SU-DHL-6 (cell line): ENCODE measurements around the gene ZMIZ1.

Experiments used
- H2AFZ ChIP-seq: fragments of 200-600 bp; sonication (generic); 2 replicates; pipeline ENCODE4 v1.6.1; 2014; ENCODE audit warnings: low read depth, mild to moderate bottlenecking, moderate library complexity, mixed read lengths, antibody characterized with exemption, low read length; ENCODE audit not compliant: severe bottlenecking
- H3F3A ChIP-seq: fragments of 200-600 bp; shearing (Covaris generic); 2 replicates; pipeline ENCODE4 v1.6.0; 2016; ENCODE audit warnings: antibody characterized with exemption, mild to moderate bottlenecking; ENCODE audit not compliant: insufficient read depth
- H3K27ac ChIP-seq: fragments of 200-600 bp; sonication (generic); 2 replicates; pipeline ENCODE4 v1.5.1; 2016; ENCODE audit warnings: low read depth, mild to moderate bottlenecking, low read length, moderate library complexity, mixed read lengths
- H3K27me3 ChIP-seq: fragments of 200-600 bp; sonication (generic), shearing (Covaris generic); 2 replicates; pipeline ENCODE4 v1.6.0; 2014; ENCODE audit warnings: mild to moderate bottlenecking, low read length
- H3K36me3 ChIP-seq: fragments of 200-600 bp; sonication (generic); 2 replicates; pipeline ENCODE4 v1.6.1; 2014; ENCODE audit warnings: mild to moderate bottlenecking, low read length, mixed read lengths
- H3K4me2 ChIP-seq: fragments of 300-600, 200-600 bp; shearing (Covaris generic), sonication (generic); 2 replicates; pipeline ENCODE4 v1.6.0; 2014; ENCODE audit warnings: low read length, low read depth, mild to moderate bottlenecking; ENCODE audit not compliant: poor library complexity, severe bottlenecking
- H3K4me3 ChIP-seq: fragments of 200-600 bp; sonication (generic); 2 replicates; pipeline ENCODE4 v1.5.1; 2014; ENCODE audit warnings: antibody characterized with exemption, low read length, mild to moderate bottlenecking, mixed read lengths; ENCODE audit not compliant: insufficient read depth, poor library complexity, severe bottlenecking
- H3K79me2 ChIP-seq: fragments of 200-600 bp; sonication (generic); 2 replicates; pipeline ENCODE4 v1.6.1; 2014; ENCODE audit warnings: mild to moderate bottlenecking, low read length, moderate library complexity; ENCODE audit not compliant: insufficient read depth
- H3K9ac ChIP-seq: fragments of 200-600 bp; sonication (generic); 2 replicates; pipeline ENCODE4 v1.7.0; 2014; ENCODE audit warnings: mild to moderate bottlenecking, low read length
- H3K9me2 ChIP-seq: fragments of 200-600 bp; sonication (generic); replicated peaks from 2 replicates; pipeline ENCODE4 v1.6.1; 2014; ENCODE audit warnings: low read length; ENCODE audit not compliant: insufficient read depth
- H3K9me3 ChIP-seq: fragments of 200-600 bp; sonication (generic); 2 replicates; pipeline ENCODE4 v1.6.1; 2014; ENCODE audit warnings: low read length, mixed read lengths; ENCODE audit not compliant: insufficient read depth
- H4K20me1 ChIP-seq: fragments of 200-600 bp; sonication (generic); 2 replicates; pipeline ENCODE4 v1.6.1; 2014; ENCODE audit warnings: low read depth, mild to moderate bottlenecking, antibody characterized with exemption, low read length, moderate library complexity, mixed read lengths
- CTCF ChIP-seq: fragments of 200-600 bp; sonication (generic); IDR thresholded peaks from one replicate; pipeline ENCODE4 v1.5.1; 2017; ENCODE audit warnings: antibody characterized with exemption, mild to moderate bottlenecking, low read length, moderate library complexity; ENCODE audit not compliant: insufficient read depth, poor library complexity, severe bottlenecking
- EZH2phosphoT487 ChIP-seq: fragments of 200-600 bp; sonication (generic), shearing (Covaris generic); conservative IDR thresholded peaks from 2 replicates; pipeline ENCODE4 v1.6.1; 2018; ENCODE audit warnings: mild to moderate bottlenecking, antibody characterized with exemption, low read length, moderate library complexity, mixed read lengths

Gene ZMIZ1

GRCh38 chr10:79249186-79250121 is 180.7 kb downstream of the ZMIZ1 start:
- no peak overlapping the region for H3K4me2 ChIP-seq
- no peaks in the 10 kb centered on the region for H3K9me3 ChIP-seq
- H3K27ac ChIP-seq, result no peak overlapping the region

GRCh38 chr10:79250259-79250658 is 181.5 kb downstream of the ZMIZ1 start:
- Histone ChIP-seq H3K4me3 (no peak overlapping the region), H4K20me1 (no peaks in the 10 kb centered on the region), H3K4me2 (no peak overlapping the region)

More at GRCh38 chr10:79249186-79250121, 180.7 kb downstream of the ZMIZ1 start:
- no peak overlapping the region for H2AFZ ChIP-seq
- peak overlapping the region; percentile 22; the same call in 1 of the 2 replicates for H3K9ac ChIP-seq
- no peaks in the 10 kb centered on the region for H3K9me2 ChIP-seq
- H3K79me2 ChIP-seq, result no peaks in the 10 kb centered on the region
- H3K27me3 ChIP-seq, result no peaks in the 10 kb centered on the region
- no peaks in the 10 kb centered on the region for H4K20me1 ChIP-seq
- TF ChIP-seq CTCF, result no peak
- TF ChIP-seq EZH2phosphoT487, result no peak
- no peak overlapping the region for H3K4me3 ChIP-seq
- H3F3A ChIP-seq, result no peaks in the 10 kb centered on the region
- H3K36me3 ChIP-seq, result no peaks in the 10 kb centered on the region

GRCh38 chr10:79252450-79252849 is 183.7 kb downstream of the ZMIZ1 start:
- H3K4me2 ChIP-seq, result no peak overlapping the region

More at GRCh38 chr10:79250259-79250658, 181.5 kb downstream of the ZMIZ1 start:
- TF ChIP-seq CTCF (no peak), EZH2phosphoT487 (no peak)
- no peaks in the 10 kb centered on the region for H3K27me3 ChIP-seq
- H3F3A ChIP-seq, result no peaks in the 10 kb centered on the region
- no peaks in the 10 kb centered on the region for H3K36me3 ChIP-seq
- no peaks in the 10 kb centered on the region for H3K9me2 ChIP-seq
- no peaks in the 10 kb centered on the region for H3K9me3 ChIP-seq
- peak overlapping the region; percentile 22; the same call in 1 of the 2 replicates for H3K9ac ChIP-seq
- no peaks in the 10 kb centered on the region for H3K79me2 ChIP-seq
- H3K27ac ChIP-seq, result no peak overlapping the region
- H2AFZ ChIP-seq, result no peak overlapping the region

More at GRCh38 chr10:79252450-79252849, 183.7 kb downstream of the ZMIZ1 start:
- Histone ChIP-seq H2AFZ (no peak overlapping the region), H3K9me3 (no peaks in the 10 kb centered on the region), H3K27me3 (no peaks in the 10 kb centered on the region), H4K20me1 (no peaks in the 10 kb centered on the region), H3K79me2 (no peaks in the 10 kb centered on the region), H3K36me3 (no peaks in the 10 kb centered on the region), H3K4me3 (no peak overlapping the region), H3K27ac (no peak overlapping the region), H3F3A (no peaks in the 10 kb centered on the region), H3K9me2 (no peaks in the 10 kb centered on the region), H3K9ac (no peak overlapping the region)
- TF ChIP-seq EZH2phosphoT487 (no peak), CTCF (no peak)
